Measurements from ENCODE around the gene TBC1D22B.
"Not testable (repeated sequence)": the region's sequence is repeated elsewhere in the genome, so short reads cannot be mapped to it uniquely, and the experiment has no call there.

Gene TBC1D22B

DNA sequence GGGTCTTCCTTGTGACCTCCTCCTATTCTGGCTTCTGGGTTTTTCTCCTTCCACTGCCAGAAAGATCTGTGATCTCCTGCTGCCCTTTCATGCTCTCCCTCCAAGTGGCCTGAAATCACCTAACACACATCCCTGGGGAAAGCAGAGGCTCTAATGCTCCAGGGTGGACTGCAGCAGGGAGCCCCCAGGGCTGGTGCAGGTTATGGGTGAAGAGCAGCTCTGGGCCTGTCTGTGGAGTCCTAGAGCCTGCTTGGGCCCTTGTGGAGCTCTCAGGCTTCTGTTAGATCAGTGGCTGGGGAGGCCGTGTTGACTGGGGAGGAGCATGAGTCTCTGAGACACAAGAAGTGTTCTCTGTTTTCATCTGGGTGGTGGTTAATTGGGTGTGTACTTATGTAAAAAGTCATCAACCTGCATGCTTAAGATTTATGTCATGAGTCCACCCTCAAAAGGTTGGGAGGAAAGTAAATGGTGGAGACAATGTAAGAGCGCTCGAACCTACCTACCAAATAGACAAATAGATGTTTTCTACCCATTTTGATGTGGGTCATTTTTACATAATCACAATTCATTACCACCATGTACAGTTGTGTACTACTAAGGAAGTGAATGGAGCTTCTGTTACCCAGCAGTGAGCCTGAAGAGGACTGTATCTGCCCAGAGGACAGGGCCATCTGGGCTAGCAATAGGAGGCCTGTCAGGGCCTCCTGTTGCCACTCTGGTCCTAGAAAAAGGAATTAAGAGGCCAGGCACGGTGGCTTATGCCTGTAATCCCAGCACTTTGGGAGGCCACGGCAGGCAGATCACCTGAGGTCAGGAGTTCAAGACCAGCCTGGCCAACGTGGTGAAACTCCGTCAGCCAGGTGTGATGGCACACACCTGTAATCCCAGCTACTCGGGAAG lies 64.2 kb downstream of the TBC1D22B start:
- DNase-seq (ENCODE audit: low spot score), result no peak

DNA sequence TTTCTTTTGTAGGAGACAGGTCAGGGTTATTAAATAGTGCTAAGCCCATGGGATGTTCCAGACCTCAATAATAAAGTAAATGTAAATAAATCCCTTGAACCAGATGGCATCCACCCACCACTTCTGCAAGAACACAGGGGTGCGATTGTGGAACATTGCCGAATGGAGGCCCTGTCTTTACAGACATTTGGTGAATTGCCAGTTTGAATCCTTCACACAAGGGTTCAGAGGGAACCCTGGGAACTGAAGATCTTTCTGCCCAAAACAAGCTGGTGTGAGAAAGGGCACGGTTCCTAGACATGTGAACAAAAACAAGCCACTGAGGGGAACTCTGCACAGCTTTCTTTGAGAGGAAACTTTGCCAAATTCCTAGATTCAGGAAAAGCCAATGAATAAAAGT lies 66.0 kb downstream of the TBC1D22B start:
- DNase-seq (ENCODE audit: low spot score), result peak; percentile 50

DNA sequence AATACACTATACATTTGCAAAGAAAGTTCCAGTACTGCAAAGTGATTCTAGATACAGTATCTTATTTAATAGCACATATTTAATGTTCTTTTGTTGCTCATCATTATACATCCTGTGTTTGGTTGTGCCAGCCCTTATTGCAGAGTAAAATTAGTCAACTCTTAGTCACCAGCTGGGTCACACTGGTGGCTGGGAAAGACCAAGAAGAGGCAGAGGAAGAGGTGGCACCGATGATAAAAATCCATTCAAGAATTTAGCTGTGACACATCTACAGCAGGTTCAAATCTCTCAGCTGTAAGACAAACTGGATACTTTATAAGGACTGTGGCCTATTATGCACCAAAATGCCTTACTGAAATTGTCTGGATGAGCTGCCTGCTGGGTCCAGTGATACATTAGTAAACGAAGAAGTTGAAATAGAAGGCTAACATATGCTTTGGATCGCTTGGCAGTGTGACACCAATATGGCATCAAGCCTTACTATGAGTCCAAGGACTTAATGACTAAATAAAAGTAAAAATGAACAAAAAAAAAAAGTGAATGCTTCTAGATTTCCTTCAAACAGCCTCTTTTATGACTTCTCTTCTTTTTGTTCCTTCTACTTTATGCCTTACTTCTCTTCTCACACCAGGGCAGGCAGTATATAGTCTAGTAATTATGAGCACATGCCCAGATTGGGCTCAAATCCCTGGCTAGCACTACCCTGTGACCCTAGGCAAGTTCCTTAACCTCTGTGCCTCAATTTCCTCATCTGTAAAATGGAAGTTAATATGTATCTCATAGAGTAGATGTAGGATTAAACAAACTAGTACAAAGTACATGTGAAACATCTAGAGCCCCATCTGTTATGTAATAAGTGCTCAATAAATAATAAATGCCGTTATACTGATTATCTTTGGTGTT lies 66.8 kb downstream of the TBC1D22B start:
- no peak for DNase-seq (ENCODE audit: low spot score)

DNA sequence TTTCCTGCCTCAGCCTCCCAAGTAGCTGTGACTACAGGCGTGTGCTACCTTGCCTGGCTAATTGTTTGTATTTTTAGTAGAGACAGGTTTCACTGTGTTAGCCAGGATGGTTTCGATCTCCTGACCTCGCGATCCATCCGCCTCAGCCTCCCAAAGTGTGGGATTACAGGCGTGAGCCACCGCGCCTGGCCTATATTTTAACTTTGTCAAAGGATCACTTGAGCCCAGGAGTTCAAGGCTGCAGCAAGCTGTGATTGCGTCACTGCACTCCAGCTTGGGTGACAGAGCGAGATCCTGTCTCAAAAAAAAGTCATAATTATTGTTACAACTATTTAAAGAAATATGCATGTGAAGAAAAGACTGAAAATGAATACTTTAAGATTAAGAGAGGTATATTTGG lies 72.8 kb downstream of the TBC1D22B start:
- not testable (repeated sequence) for DNase-seq (ENCODE audit: low spot score)

DNA sequence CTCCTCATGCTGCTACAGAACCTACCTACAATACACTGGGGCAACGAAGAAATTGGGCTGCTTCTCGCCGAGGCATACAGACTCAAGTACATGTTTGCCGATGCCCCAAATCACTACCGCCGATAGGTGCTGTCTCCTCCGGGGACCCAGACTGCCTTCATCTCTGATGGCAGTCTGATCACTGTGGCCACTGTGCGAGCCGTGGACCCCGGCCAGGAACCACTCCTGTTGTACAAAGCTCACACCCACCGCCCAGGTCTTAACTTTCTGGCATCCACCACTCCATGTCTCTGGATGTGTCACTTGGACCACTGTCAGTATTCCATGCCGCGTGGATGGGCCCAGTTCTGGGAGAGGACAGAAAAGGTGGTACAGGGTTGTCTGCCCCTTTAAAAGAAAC lies 73.5 kb downstream of the TBC1D22B start:
- no peak for DNase-seq (ENCODE audit: low spot score)

DNA sequence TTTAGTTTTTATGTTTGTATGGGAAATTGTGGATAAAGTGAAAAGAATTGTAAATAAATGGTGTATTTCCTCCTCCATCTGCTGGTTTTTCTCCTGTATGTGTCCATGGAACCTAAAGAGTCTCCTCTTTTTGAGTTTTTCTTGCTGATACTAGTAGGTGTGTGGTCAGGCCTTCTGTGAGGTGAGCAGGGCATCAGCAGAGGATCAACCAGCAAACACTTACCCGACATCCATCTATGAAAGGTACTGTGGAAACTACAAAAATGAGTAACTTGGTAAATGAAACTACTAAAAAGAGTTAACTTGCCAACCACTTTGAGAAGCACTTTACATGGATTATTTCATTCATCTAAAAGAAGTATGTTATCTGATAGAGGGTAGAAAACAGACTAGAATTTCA lies 75.3 kb downstream of the TBC1D22B start:
- DNase-seq (ENCODE audit: low spot score), result no peak

DNA sequence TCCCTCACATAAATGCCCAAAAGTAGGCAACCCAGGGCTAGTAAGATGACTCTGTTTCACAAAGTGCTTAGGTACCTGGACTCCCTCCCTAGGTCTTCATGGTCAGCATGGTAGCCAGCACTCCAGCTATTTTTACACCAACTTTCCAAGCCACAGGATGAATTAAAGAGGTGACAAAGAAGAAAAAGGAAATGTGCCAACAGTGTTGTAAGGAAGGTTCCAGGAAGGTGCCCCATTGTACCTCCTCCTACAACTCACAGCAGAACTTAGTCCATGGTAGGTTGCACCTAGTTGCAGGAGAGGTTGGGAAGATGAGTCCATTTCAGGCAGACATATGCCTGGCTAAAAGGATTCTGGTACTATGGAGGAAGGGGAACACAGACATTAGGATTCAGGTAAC lies 76.5 kb downstream of the TBC1D22B start:
- DNase-seq (ENCODE audit: low spot score), result no peak

DNA sequence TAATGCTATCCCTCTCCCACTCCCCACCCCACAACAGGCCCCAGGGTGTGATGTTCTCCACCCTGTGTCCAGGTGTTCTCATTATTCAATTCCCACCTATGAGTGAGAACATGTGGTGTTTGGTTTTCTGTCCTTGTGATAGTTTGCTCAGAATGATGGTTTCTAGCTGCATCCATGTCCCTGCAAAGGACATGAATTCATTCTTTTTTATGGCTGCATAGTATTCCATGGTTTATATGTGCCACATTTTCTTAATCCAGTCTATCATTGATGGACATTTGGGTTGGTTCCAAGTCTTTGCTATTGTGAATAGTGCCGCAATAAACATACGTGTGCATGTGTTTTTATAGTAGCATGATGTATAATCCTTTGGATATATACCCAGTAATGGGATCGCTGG lies 80.7 kb downstream of the TBC1D22B start:
- not testable (repeated sequence) for DNase-seq (ENCODE audit: low spot score)

DNA sequence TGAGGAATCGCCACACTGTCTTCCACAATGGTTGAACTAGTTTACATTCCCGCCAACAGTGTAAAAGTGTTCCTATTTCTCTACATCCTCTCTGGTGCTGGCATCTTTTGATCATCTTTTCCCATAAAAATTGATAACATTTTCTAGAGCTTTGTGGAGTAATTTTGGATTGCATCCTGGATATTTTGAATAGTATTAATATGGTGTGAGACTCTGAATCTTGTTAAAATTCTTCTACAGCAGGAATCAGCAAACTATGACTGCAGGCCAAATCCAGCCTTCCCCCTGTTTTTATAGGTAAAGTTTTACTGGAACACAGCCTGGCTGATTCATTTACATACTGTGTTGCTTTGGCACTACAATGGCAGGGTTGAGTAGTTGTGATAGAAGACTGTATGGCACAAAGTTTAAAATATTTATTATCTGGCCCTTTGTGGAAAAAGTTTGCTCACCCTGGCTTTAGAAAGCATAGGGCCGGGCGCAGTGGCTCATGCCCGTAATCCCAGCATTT lies 81.2 kb downstream of the TBC1D22B start:
- no peak for DNase-seq (ENCODE audit: low spot score)

DNA sequence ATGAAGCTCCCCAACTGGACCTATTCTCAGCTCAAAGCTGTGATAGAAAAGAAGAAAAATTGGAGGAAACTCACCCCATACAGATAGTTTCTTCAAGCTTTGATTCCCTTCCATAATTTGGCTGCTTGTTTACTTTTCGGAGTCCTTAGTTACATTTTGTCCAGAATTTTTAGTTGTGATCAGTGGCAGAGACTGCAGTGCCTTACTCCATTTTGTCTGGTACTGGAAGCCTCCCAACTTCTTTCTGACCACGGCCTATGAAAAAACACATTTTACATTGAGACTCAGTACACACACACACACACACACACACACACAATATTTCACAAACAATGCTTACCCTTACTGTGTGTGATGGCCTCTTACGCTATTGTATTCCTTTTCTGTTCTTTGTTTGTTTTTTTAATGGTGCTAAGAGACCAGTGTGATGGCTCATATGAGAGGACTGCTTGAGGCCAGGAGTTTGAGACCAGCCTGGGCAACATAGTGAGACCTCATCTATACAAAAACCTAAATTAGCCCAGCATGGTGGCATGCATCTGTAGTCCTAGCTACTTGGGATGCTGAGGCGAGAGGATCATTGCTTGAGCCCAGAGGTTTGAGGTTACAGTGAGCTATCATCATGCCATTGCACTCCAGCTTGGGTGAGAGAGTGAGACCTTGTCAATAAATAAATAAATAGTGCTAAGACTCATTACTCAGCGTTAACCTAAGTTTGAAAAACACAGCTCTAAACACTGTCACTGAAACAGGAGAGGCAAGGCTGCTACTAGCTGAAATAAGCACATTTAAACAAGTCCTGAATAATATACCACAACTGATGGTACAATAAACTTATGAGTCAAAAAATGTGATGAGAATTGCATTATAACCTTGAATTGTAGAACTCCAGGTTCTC lies 82.4 kb downstream of the TBC1D22B start:
- no peak for DNase-seq (ENCODE audit: low spot score)

DNA sequence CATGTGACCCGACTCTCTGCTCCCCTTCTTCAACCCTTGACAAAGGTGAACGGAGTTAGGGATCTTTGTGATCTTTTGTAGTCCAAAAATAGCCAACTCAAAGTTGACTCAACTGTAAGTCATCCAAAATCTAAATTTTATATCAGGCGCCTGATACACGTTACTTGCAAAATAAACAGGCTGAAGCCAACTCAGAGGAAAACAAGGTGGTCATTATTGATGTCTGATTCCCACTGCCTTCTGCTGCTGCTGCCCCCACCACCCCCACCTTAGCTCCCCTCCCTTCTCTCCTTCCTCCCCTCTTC lies 83.0 kb downstream of the TBC1D22B start:
- DNase-seq (ENCODE audit: low spot score), result no peak

DNA sequence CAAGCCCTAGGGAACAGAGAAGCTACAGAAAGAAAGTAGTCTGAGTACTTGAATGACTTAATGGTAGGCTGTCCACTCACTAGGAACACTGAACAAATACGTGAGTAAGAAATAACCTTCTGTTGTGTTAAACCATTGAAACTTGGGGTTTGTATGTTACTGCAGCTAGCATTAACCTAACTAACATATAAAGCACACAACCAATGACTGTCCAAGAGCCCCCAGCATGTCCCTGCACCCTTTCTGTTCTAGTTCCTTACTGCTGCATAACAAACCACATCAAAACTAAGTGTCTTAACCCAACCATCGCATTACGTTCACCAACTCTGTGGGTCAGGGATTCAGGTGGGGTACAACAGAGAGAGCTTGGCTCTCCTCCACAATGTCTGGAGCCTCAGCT lies 85.7 kb downstream of the TBC1D22B start:
- DNase-seq (ENCODE audit: low spot score), result no peak

DNA sequence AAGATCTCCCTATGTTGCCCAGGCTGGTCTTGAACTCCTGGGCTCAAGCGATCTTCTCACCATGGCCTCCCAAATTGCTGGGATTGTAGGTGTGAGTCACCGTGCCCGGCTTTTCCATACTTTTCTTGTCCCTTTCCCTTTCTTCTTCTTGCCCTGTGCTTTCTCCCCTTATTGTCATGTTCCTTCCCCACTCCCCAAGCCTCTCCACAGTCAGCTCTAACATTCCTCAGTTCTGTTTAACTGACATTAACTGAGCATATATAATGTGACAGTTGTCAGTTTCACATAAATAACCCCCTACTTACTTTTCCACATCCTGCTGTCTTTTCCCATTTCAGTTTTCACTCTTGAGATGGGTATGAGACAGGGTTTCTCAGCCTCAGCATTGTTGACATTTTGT lies 86.7 kb downstream of the TBC1D22B start:
- DNase-seq (ENCODE audit: low spot score), result no peak

DNA sequence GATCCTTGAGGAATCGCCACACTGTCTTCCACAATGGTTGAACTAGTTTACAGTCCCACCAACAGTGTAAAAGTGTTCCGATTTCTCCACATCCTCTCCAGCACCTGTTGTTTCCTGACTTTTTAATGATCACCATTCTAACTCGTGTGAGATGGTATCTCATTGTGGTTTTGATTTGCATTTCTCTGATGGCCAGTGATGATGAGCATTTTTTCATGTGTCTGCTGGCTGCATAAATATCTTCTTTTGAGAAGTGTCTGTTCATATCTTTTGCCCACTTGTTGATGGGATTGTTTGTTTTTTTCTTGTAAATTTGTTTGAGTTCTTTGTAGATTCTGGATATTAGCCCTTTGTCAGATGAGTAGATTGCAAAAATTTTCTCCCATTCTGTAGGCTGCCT lies 88.2 kb downstream of the TBC1D22B start:
- DNase-seq (ENCODE audit: low spot score), result not testable (repeated sequence)

DNA sequence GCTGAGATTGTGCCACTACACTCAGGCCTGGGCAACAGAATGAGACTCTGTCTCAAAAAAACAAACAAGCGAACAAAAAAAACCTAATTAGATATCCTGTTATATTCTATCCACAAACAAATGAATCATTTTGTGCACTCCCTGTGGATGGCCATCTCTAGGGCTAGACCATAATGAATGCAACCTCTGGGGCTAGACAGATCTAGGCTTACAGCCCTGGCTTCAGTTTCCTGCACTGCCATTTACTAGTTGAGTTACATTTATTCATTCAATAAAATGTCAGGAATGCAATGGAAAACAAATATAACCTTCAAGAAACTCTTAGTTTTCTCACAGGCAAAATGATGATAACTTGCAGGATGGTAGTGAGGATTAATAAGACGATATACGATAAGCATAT lies 89.6 kb downstream of the TBC1D22B start:
- no peak for DNase-seq (ENCODE audit: low spot score)

DNA sequence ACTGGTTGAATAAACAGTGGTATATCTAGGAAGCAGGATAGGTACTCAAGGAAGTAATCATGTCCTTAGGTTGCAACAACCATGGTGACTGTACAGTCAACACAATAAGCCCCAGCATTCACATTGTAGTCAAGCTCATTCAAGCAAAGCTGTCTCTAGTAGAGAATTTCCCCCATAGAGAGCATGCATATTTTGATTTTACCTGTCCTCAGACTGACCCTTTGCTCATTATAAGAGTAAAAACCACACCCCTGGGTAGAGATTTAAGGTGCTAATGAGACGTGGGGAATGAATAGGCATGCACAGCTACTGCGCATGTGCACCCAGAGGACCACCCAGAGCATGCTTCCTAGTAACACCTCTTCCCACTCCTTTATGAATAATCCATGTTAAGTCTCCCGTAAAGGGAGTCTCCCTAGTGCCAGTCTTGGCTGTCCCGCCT lies 90.1 kb downstream of the TBC1D22B start:
- no peak for DNase-seq (ENCODE audit: low spot score)

DNA sequence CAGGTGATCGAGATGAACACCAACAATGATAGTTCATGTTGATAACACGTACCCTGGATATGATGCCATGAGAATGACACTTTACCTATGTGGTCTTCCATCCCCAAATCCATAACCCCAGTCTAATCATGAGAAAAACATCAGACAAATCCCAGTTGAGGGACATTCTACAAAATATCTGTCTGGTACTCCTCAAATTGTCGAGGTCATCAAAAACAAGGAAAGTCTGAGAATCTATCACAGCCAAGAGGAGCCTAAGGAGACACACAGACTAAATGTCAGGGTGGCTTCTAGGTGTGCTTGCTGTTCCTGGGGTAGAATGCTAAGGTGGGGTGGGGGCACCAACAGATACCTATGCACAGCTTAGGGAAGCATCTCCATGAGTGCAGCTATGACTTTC lies 93.5 kb downstream of the TBC1D22B start:
- no peak for DNase-seq (ENCODE audit: low spot score)

DNA sequence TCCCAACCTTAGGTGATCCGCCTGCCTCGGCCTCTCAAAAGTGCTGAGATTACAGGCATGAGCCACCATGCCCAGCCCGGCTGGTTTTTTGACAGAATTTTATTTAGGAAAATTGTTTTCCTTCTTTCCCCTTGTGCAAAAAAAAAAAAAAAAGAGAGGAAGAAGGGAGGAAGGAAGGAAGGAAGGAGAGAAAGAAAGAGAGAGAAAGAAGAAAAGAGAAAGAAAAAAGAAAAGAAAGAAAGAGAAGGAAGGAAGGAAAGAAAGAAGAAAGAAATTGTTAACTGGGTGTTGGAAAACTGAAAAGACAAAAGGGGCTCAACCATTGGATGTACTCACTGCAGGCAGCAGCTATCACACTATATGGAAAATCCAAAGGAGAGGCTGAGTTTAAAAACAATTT lies 94.8 kb downstream of the TBC1D22B start:
- DNase-seq (ENCODE audit: low spot score), result no peak

DNA sequence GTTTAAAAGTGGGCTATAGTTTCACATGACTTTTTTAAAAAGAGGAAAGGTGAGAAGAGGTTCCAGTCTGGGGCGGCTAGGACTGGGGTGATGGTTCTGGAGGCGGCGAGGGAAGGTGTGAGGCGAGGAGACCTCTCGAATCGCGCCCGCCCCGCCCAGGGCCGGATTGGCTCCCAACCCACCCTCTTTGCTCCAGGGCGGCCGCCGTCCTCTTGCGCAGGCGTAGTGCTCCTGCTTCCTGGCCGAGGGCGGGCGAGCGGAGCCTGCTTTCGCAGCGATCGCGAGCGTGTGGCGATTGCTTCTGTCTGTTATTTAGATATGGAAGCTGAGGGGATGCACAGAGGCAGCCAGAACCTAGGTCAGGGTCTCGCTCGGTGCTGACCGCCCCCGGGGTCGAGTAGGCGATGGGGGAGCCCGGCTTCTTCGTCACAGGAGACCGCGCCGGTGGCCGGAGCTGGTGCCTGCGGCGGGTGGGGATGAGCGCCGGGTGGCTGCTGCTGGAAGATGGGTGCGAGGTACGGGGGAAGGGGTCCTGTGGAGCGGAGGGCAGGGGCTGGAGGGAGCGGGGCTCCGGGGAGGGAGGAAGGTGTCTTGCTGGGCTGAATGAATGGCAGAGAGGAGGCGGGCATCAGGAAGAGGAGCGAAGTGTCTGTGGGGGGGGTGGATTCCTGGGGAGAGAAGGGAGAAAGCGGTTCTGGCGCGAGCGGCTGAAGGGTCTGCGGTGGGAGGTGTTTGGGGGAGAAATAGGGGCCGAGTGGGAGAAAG lies 96.4 kb downstream of the TBC1D22B start, which contains the start of gene RNF8:
RNF8 (plus strand) TSS at position 223 of the 765 bp plus-strand sequence; CDS start at position 405, 182 bp downstream.
- peak; percentile 99 for DNase-seq (ENCODE audit: low spot score)

DNA sequence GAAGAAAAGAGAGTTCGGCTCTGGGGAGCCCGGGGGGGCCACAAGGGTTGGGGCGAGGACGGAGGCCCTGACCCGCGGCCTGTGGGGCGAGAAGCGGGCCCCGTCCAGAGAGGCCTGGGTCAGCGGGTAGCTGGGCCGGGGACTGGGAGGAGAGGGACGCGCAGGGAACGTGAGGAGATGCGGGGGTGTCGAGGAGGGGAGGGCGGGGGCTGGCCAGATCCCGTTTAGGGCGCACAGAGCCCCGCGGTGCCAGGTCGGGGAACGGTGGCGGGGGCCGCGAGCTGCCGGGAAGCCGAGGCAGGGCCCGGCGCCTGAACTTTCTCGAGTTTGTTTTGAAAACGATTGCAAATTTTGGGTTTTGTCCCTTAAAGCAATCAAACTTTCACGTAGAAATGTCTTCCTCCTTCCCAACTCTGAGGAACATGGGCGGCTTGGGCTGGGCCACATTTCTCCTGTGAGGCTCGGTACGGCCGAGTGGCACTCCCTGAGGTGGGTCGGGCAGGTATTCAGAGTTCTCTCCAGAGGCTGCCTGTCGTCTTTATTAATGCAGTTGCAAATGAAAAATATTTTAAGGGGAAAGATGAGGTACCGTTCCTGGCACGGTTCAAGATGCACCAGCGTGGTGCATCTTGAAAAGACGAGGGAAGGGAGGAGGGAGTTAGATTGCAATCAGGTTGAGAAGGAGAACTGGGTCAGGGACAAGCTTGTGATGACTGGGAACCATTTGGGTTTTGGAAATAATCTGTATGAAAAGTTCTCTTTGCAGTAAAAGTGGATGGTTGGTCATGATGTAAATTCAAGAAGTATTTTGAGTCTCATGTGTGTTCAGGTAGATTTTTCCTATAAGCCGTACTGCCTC lies 97.2 kb downstream of the TBC1D22B start:
- peak; percentile 60 for DNase-seq (ENCODE audit: low spot score)
